ENCODE measurements around the gene MEPCE. TPM values are rescaled to one million over a fixed set of nuclear protein-coding genes. Genes with fewer than 3 reads are reported as not detected.
A peak's percentile ranks its signal among the peaks of the same experiment; 100 is the strongest.
"Not testable (repeated sequence)": the region's sequence is repeated elsewhere in the genome, so short reads cannot be mapped to it uniquely, and the experiment has no call there.

Gene MEPCE
- total and polyA plus RNA-seq, 9 of the 15 experiments (the other 6 are each of a cell fraction or from before 2014, with no cell fraction given): 10.9 to 76.3 (median 44.1) TPM

GRCh38 chr7:100453854-100454253 is 24.2 kb downstream of the MEPCE start:
- WGBS (ENCODE audit: insufficient coverage, low coverage, missing lambda C conversion rate): 81% methylated on average over 8 of the region's 8 CpGs
- DNase-seq (ENCODE audit: extremely low read depth in 1 of 4, low spot score in 3 of 4); BruUV-seq (replicated peaks); H3K27me3 ChIP-seq (ENCODE audit: control insufficient read depth in 2 of 2, insufficient read depth in 2 of 2, low read length in 2 of 2); H3K4me2 ChIP-seq (ENCODE audit: insufficient read depth, low read length); H4K20me1 ChIP-seq (replicated peaks; ENCODE audit: control insufficient read depth, insufficient read depth, low read length); H3K27ac ChIP-seq (ENCODE audit: extremely low read depth, low read depth, low read length); CTCF ChIA-PET (ENCODE audit: low intra/inter-chr PET ratio); intact Hi-C loops (cut with micrococcal nuclease); FAIRE-seq; ATAC-seq; H3K9me3 ChIP-seq (replicated peaks; ENCODE audit: control insufficient read depth, insufficient read depth, low read depth, low read length); H2AFZ ChIP-seq (ENCODE audit: low read depth, low read length); H3K4me3 ChIP-seq; H3K9me1 ChIP-seq (ENCODE audit: control insufficient read depth, insufficient read depth, low read length); H3K9ac ChIP-seq (ENCODE audit: insufficient read depth in 1 of 2, low read depth in 2 of 2, low read length in 2 of 2); H3K36me3 ChIP-seq (ENCODE audit: control insufficient read depth, insufficient read depth, low read length); H3K79me2 ChIP-seq (ENCODE audit: control insufficient read depth, insufficient read depth, low read length); TF ChIP-seq CEBPG (tag; conservative IDR thresholded peaks at IDR 0.05 in 1 of 2, IDR thresholded peaks at IDR 0.05 in 1 of 2): not testable (repeated sequence)
- TF ChIP-seq ZNF121 (CRISPR knock-in tag; conservative IDR thresholded peaks at IDR 0.05) (peak; percentile 79), CEBPG (CRISPR knock-in tag; IDR thresholded peaks at IDR 0.05) (peak; percentile 31; the same call in 1 of the 2 replicates), CEBPB (tag; IDR thresholded peaks at IDR 0.05) (peak; percentile 47; the same call in 1 of the 2 replicates)
- in situ Hi-C loops (cut with MboI): loop anchor here (25.0 kb wide), 1 partner anchor 108 kb away; the partner anchor contains the start of gene SAP25
- POLR2A ChIA-PET: interaction anchor here (0.7 to 3.3 kb wide), 4 partner anchors 12 to 30 kb away, joined by 3 to 20 read pairs (median 6); partner anchors contain the start of genes MEPCE, NYAP1 and ZCWPW1
- H3K4me1 ChIP-seq (replicated peaks in 1 of 2; ENCODE audit: control insufficient read depth in 2 of 2, insufficient read depth in 2 of 2, low read length in 2 of 2): peaks cover 3 to 31% of the 10 kb centered on the region in 2 experiments; a peak in 3 of 5 replicates

- Histone ChIP-seq H3K9me3 (replicated peaks; ENCODE audit: control insufficient read depth, insufficient read depth, low read depth, low read length) (no peaks in the 10 kb centered on the region), H2AFZ (ENCODE audit: low read depth, low read length) (peak overlapping the region; percentile 46; the same call in 1 of the 2 replicates), H3K4me3 (no peak overlapping the region), H3K9ac (ENCODE audit: insufficient read depth in 1 of 2, low read depth in 2 of 2, low read length in 2 of 2) (no peak overlapping the region; a peak in 1 of 4 replicates), H3K79me2 (ENCODE audit: control insufficient read depth, insufficient read depth, low read length) (peaks cover 2% of the 10 kb centered on the region; the same call in 2 of the 3 replicates), H4K20me1 (replicated peaks; ENCODE audit: control insufficient read depth, insufficient read depth, low read length) (no peaks in the 10 kb centered on the region), H3K4me2 (ENCODE audit: insufficient read depth, low read length) (no peak overlapping the region), H3K27me3 (ENCODE audit: control insufficient read depth in 2 of 2, insufficient read depth in 2 of 2, low read length in 2 of 2) (no peaks in the 10 kb centered on the region), H3K9me1 (ENCODE audit: control insufficient read depth, insufficient read depth, low read length) (no peaks in the 10 kb centered on the region), H3K4me1 (replicated peaks in 1 of 2; ENCODE audit: control insufficient read depth in 2 of 2, insufficient read depth in 2 of 2, low read length in 2 of 2) (peaks cover 3 to 23% of the 10 kb centered on the region in 2 experiments; a peak in 3 of 5 replicates), H3K27ac (ENCODE audit: extremely low read depth, low read depth, low read length) (no peak overlapping the region), H3K36me3 (ENCODE audit: control insufficient read depth, insufficient read depth, low read length) (no peaks in the 10 kb centered on the region)
- in situ Hi-C loops (cut with MboI) (loop anchor here (25.0 kb wide), 1 partner anchor 107 kb away; the partner anchor contains the start of gene SAP25), intact Hi-C loops (cut with micrococcal nuclease) (no loop called here)
- DNase-seq (ENCODE audit: extremely low read depth in 1 of 4, low spot score in 3 of 4) (no peak), ATAC-seq (no peak), FAIRE-seq (no peak)
- CTCF ChIA-PET (ENCODE audit: low intra/inter-chr PET ratio): interaction anchor here (0.9 kb wide), 1 partner anchor 11 kb away, joined by 3 read pairs; no protein-coding TSS in a partner anchor
- TF ChIP-seq ZNF121 (CRISPR knock-in tag; conservative IDR thresholded peaks at IDR 0.05) (peak; percentile 27; the same call in 1 of the 2 replicates), ZNF165 (CRISPR knock-in tag; IDR thresholded peaks at IDR 0.05; ENCODE audit: borderline replicate concordance) (no peak), KLF16 (IDR thresholded peaks at IDR 0.05) (no peak), ESRRB (CRISPR knock-in tag; IDR thresholded peaks at IDR 0.05; ENCODE audit: borderline replicate concordance) (no peak), NR0B1 (IDR thresholded peaks at IDR 0.05; ENCODE audit: partially characterized antibody) (no peak), CBFA2T2 (conservative IDR thresholded peaks at IDR 0.05) (no peak)
- WGBS (ENCODE audit: insufficient coverage, low coverage, missing lambda C conversion rate): 61% methylated on average over 3 of the region's 3 CpGs
- no TSS peak for BruUV-seq (replicated peaks)
- POLR2A ChIA-PET: interaction anchor here (0.9 to 3.3 kb wide), 6 partner anchors 9 to 108 kb away, joined by 3 to 20 read pairs (median 8); partner anchors contain the start of genes MEPCE and ZCWPW1
These were observed 25.6 kb downstream of the MEPCE start for GRCh38 chr7:100455206-100455605.
